Prostate gland (tissue), 2 donors: Measurements from ENCODE around the gene ZMIZ1.

Source experiments
- POLR2A ChIP-seq: fragments of 450-650 bp; IDR thresholded peaks from one replicate; pipeline ENCODE4 v1.6.1; 2016; ENCODE audit warnings: antibody characterized with exemption, mild to moderate bottlenecking
- POLR2AphosphoS5 ChIP-seq: sonication (generic); formaldehyde crosslinking; IDR thresholded peaks from one replicate; pipeline ENCODE4 v1.6.1; 2017; ENCODE audit warnings: antibody characterized with exemption
- TF ChIP-seq, protein P1 (sequence below), 4 experiments: fragments of 200-600 bp in 2 of 4; fragments of 450-650 bp in 2 of 4; sonication (generic) in 2 of 4; IDR thresholded peaks; 1 replicate in 3 of 4; 2 replicates in 1 of 4; pipeline ENCODE4 v1.5.1; 2016 to 2019; ENCODE audit warnings: antibody characterized with exemption in 4 of 4, mild to moderate bottlenecking in 2 of 4, moderate library complexity in 2 of 4

DNA sequence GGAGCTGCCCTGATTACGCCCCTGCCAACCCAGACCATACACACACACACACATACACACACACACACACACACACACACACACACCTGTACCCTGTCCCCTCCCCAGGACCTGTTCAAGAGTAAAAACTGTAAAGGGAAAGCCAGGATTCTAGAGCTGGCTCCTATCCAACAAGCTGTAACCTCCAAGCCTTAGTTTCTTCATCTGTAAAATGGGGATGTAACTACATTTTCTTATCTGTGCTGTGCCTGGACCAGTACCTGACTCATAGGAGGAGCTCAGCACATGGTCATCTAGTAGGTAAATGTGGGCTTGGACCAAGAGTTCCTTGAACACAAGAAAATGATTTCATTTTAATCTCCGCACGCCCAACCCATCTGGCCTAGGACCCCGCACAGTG, 128.8 kb downstream of the ZMIZ1 start:
- TF ChIP-seq, protein P1, sequence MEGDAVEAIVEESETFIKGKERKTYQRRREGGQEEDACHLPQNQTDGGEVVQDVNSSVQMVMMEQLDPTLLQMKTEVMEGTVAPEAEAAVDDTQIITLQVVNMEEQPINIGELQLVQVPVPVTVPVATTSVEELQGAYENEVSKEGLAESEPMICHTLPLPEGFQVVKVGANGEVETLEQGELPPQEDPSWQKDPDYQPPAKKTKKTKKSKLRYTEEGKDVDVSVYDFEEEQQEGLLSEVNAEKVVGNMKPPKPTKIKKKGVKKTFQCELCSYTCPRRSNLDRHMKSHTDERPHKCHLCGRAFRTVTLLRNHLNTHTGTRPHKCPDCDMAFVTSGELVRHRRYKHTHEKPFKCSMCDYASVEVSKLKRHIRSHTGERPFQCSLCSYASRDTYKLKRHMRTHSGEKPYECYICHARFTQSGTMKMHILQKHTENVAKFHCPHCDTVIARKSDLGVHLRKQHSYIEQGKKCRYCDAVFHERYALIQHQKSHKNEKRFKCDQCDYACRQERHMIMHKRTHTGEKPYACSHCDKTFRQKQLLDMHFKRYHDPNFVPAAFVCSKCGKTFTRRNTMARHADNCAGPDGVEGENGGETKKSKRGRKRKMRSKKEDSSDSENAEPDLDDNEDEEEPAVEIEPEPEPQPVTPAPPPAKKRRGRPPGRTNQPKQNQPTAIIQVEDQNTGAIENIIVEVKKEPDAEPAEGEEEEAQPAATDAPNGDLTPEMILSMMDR (IDR thresholded peaks at IDR 0.05) = no peak
- TF ChIP-seq POLR2AphosphoS5 (no peak), POLR2A (no peak)
